HUES64 (cell line): Measurements from ENCODE around the gene CCRL2.
"Not testable (repeated sequence)": the region's sequence is repeated elsewhere in the genome, so short reads cannot be mapped to it uniquely, and the experiment has no call there.

Experiments used
- H3K27ac ChIP-seq: 2 replicates; pipeline ENCODE4 v1.7.0; 2013; ENCODE audit warnings: low read depth, low read length, inconsistent platforms
- H3K27me3 ChIP-seq: 2 replicates; pipeline ENCODE4 v1.6.1; 2013; ENCODE audit warnings: mild to moderate bottlenecking, low read length; ENCODE audit not compliant: insufficient read depth
- H3K36me3 ChIP-seq: 2 replicates; pipeline ENCODE4 v1.6.1; 2013; ENCODE audit warnings: mild to moderate bottlenecking, low read length; ENCODE audit not compliant: insufficient read depth
- H3K4me1 ChIP-seq: 2 replicates; pipeline ENCODE4 v1.6.1; 2013; ENCODE audit warnings: mild to moderate bottlenecking, low read length, moderate library complexity; ENCODE audit not compliant: insufficient read depth
- H3K4me3 ChIP-seq: 2 replicates; pipeline ENCODE4 v1.5.1; 2013; ENCODE audit warnings: mild to moderate bottlenecking, low read length, moderate library complexity
- H3K9ac ChIP-seq: 2 replicates; pipeline ENCODE4 v1.6.1; 2013; ENCODE audit warnings: mild to moderate bottlenecking, low read depth, low read length
- H3K9me3 ChIP-seq: 2 replicates; pipeline ENCODE4 v1.6.1; 2013; ENCODE audit warnings: low read depth, low read length; ENCODE audit not compliant: insufficient read depth
- WGBS: fragments of 150-250, 120-280 bp; methylation state at CpG from one replicate; pipeline ENCODE4 v1.1.7; 2013; ENCODE audit warnings: missing lambda C conversion rate; 5-methylcytosine and 5-hydroxymethylcytosine counted together

Gene CCRL2

DNA sequence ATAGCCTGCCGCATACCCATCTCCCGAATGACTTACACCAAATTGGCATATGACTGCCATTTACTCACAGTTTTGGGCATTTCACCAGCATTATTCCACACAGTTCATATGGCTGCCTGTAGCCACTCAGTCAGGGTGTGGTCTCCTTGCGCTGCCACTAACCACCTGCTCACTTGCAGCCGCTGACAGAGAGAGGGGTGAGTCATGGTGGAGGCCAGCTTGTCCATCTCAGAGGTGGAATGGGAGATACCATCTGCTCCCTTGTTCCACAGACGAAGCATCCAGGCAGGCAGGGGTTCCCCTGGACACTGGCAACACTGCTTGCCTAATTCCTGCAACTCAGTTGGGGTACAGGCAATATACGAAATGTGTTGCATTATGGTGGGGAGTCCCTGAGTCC lies 15.6 kb downstream of the CCRL2 start:
- Histone ChIP-seq H3K27me3 (no peaks in the 10 kb centered on the region), H3K4me1 (no peaks in the 10 kb centered on the region), H3K9ac (no peak overlapping the region), H3K36me3 (no peaks in the 10 kb centered on the region), H3K27ac (no peak overlapping the region), H3K4me3 (no peak overlapping the region), H3K9me3 (no peaks in the 10 kb centered on the region)
- WGBS = 91% methylated on average over 6 of the region's 6 CpGs

- Histone ChIP-seq H3K4me3 (no peak overlapping the region), H3K36me3 (no peaks in the 10 kb centered on the region), H3K27me3 (no peaks in the 10 kb centered on the region), H3K9me3 (no peaks in the 10 kb centered on the region), H3K4me1 (no peaks in the 10 kb centered on the region), H3K27ac (no peak overlapping the region), H3K9ac (no peak overlapping the region)
- 94% methylated on average over 4 of the region's 5 CpGs for WGBS
Observed at GRCh38 chr3:46423588-46423987, 16.5 kb downstream of the CCRL2 start.

GRCh38 chr3:46426476-46426875 lies 19.4 kb downstream of the CCRL2 start:
- WGBS = 86% methylated on average over 4 of the region's 4 CpGs
- not testable (repeated sequence) for H3K27ac ChIP-seq, H3K27me3 ChIP-seq, H3K4me1 ChIP-seq, H3K9me3 ChIP-seq, H3K4me3 ChIP-seq, H3K36me3 ChIP-seq, H3K9ac ChIP-seq

GRCh38 chr3:46427404-46427803 lies 20.3 kb downstream of the CCRL2 start:
- H3K36me3 ChIP-seq, H3K9ac ChIP-seq, H3K27ac ChIP-seq, H3K27me3 ChIP-seq, H3K4me3 ChIP-seq, H3K9me3 ChIP-seq, H3K4me1 ChIP-seq: not testable (repeated sequence)
- WGBS = 60% methylated on average over 8 of the region's 8 CpGs

- Histone ChIP-seq H3K9me3 (peaks cover 12% of the 10 kb centered on the region; the same call in 1 of the 2 replicates), H3K9ac (no peak overlapping the region), H3K27me3 (no peaks in the 10 kb centered on the region), H3K4me3 (no peak overlapping the region), H3K27ac (no peak overlapping the region), H3K4me1 (no peaks in the 10 kb centered on the region), H3K36me3 (no peaks in the 10 kb centered on the region)
- WGBS = 91% methylated on average over 10 of the region's 10 CpGs
Observed at GRCh38 chr3:46427916-46428833, 21.1 kb downstream of the CCRL2 start.

DNA sequence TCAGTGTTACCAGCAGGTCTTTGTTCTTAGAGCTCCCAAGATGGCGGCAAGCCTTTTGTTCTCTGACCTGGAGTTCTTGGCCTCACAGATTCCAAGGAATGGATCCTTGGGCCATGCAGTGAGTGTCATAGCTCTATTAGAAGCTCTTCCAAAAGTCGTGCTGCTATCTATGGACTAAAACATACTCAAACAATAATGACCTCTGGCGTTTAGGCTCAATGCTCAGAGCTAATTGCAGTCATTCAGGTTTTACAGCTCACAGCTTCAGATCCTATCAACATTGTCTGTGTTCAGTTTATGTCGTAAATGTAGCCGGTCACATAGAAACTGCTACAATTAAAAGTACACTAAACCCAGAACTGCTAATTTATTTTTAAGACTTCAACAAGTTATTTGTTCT lies 22.2 kb downstream of the CCRL2 start:
- Histone ChIP-seq H3K9ac (no peak overlapping the region), H3K27me3 (no peaks in the 10 kb centered on the region), H3K27ac (no peak overlapping the region), H3K4me1 (no peaks in the 10 kb centered on the region), H3K4me3 (no peak overlapping the region), H3K36me3 (no peaks in the 10 kb centered on the region), H3K9me3 (peaks cover 12% of the 10 kb centered on the region; the same call in 1 of the 2 replicates)
- 93% methylated on average over 5 of the region's 5 CpGs for WGBS

DNA sequence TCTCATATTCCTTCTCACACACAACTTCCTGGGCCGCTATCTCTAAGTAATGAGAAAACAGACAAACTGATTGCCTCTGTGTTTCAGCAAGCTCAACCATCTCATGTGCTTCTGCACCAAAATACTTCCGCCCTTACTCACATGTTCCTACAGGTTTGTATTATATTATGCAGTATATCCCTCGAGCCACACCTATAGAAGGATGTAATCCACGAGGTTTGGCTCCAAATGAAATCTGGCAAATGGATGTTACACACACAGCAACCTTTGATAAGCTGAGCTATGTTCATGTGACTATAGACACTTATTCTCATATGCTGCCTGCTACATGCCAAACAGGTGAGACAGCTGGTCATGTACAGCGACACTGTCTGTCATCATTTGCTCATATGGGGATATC lies 22.6 kb downstream of the CCRL2 start:
- Histone ChIP-seq H3K4me3 (no peak overlapping the region), H3K27me3 (no peaks in the 10 kb centered on the region), H3K4me1 (no peaks in the 10 kb centered on the region), H3K9ac (no peak overlapping the region), H3K36me3 (no peaks in the 10 kb centered on the region), H3K27ac (no peak overlapping the region), H3K9me3 (peaks cover 12% of the 10 kb centered on the region; the same call in 1 of the 2 replicates)
- 96% methylated on average over 5 of the region's 5 CpGs for WGBS

DNA sequence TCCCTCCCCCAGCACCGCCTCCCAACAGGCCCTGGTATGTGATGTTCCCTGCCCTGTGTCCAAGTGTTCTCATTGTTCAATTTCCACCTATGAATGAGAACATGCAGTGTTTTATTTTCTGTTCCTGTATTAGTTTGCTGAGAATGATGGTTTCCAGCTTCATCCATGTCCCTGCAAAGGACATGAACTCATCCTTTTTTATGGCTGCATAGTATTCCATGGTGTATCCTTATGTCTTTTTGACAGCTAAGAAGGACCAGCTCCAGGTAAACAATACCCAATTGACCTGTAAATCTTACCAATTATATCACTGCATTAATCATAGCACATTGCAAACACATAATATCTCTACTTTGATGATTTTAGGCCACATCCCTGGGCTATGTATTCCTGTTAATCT lies 23.8 kb downstream of the CCRL2 start:
- not testable (repeated sequence) for H3K9ac ChIP-seq, H3K27me3 ChIP-seq, H3K27ac ChIP-seq, H3K36me3 ChIP-seq, H3K4me1 ChIP-seq, H3K4me3 ChIP-seq
- 100% methylated on average over 1 of the region's 1 CpG for WGBS
- H3K9me3 ChIP-seq = peaks cover 12% of the 10 kb centered on the region; the same call in 1 of the 2 replicates

GRCh38 chr3:46431905-46432304 lies 24.8 kb downstream of the CCRL2 start:
- peaks cover 12% of the 10 kb centered on the region; the same call in 1 of the 2 replicates for H3K9me3 ChIP-seq
- not testable (repeated sequence) for H3K27ac ChIP-seq, H3K36me3 ChIP-seq, H3K4me3 ChIP-seq, H3K9ac ChIP-seq, H3K4me1 ChIP-seq, H3K27me3 ChIP-seq
- 97% methylated on average over 4 of the region's 5 CpGs for WGBS

DNA sequence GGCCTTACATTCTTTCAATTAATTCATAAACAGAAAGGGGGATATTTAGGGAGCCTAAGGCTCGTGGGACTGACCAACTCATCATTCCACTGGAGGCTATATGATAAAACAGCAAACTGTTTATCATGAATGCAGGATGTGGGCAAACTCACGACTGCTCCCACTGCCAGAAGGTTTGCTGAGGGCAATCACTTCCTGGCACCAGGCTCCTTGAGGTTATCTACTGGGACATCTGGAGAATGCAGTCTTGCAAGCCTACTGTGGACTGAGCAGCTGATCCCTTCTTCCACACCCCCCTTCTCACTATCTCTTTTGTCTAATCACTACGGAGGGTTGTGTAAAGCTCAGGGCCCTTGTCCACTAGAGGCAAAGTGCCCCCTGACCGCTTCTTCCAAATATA lies 26.1 kb downstream of the CCRL2 start:
- not testable (repeated sequence) for H3K36me3 ChIP-seq, H3K4me3 ChIP-seq, H3K4me1 ChIP-seq, H3K9ac ChIP-seq, H3K27me3 ChIP-seq, H3K27ac ChIP-seq
- 95% methylated on average over 4 of the region's 4 CpGs for WGBS
- peaks cover 12% of the 10 kb centered on the region; the same call in 1 of the 2 replicates for H3K9me3 ChIP-seq

- no peak overlapping the region for H3K27ac ChIP-seq
- no peak overlapping the region for H3K4me3 ChIP-seq
- H3K9ac ChIP-seq = no peak overlapping the region
- H3K9me3 ChIP-seq = peaks cover 12% of the 10 kb centered on the region; the same call in 1 of the 2 replicates
- no peaks in the 10 kb centered on the region for H3K4me1 ChIP-seq
- H3K36me3 ChIP-seq = no peaks in the 10 kb centered on the region
- WGBS = 88% methylated on average over 1 of the region's 1 CpG
- H3K27me3 ChIP-seq = no peaks in the 10 kb centered on the region
Observed at GRCh38 chr3:46433841-46434240, 26.8 kb downstream of the CCRL2 start.
